Choroid plexus epithelial cell (primary cell): ENCODE data around the gene ARMH2.

Experiments used
- DNase-seq: peaks from one replicate; pipeline ENCODE4 v3.0.0-alpha.2; 2010; ENCODE audit warnings: low read depth
- H3K4me3 ChIP-seq: 2 replicates; pipeline ENCODE4 v1.5.1; 2011; ENCODE audit warnings: low read depth, mild to moderate bottlenecking, control low read depth, low read length, moderate library complexity
- TF ChIP-seq, protein P1 (sequence below): conservative IDR thresholded peaks from 2 replicates; pipeline ENCODE4 v1.5.1; 2011; ENCODE audit warnings: low read depth, mild to moderate bottlenecking, control low read depth, inconsistent platforms, low read length, moderate library complexity

ARMH2 gene

DNA sequence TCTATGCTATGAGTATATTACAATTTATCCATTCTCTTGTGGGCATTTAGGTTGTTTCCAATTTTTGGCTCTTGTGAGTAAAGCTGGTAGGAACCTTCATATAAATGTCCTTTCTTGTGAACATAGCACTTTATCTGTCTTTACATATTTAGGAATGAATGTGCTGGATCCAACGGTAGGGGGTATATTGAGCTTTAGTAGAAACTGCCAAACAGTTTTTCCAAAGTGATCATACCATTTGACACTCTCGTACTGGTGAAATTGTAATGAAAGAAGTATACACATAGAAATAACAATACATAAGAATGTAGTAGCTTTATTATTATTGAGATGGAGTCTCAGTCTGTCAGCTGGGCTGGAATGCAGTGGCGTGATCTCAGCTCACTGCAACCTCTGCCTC, 30.9 kb upstream of the ARMH2 start:
- TF ChIP-seq, protein P1, sequence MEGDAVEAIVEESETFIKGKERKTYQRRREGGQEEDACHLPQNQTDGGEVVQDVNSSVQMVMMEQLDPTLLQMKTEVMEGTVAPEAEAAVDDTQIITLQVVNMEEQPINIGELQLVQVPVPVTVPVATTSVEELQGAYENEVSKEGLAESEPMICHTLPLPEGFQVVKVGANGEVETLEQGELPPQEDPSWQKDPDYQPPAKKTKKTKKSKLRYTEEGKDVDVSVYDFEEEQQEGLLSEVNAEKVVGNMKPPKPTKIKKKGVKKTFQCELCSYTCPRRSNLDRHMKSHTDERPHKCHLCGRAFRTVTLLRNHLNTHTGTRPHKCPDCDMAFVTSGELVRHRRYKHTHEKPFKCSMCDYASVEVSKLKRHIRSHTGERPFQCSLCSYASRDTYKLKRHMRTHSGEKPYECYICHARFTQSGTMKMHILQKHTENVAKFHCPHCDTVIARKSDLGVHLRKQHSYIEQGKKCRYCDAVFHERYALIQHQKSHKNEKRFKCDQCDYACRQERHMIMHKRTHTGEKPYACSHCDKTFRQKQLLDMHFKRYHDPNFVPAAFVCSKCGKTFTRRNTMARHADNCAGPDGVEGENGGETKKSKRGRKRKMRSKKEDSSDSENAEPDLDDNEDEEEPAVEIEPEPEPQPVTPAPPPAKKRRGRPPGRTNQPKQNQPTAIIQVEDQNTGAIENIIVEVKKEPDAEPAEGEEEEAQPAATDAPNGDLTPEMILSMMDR = no peak
- DNase-seq = no peak
- no peak overlapping the region for H3K4me3 ChIP-seq

DNA sequence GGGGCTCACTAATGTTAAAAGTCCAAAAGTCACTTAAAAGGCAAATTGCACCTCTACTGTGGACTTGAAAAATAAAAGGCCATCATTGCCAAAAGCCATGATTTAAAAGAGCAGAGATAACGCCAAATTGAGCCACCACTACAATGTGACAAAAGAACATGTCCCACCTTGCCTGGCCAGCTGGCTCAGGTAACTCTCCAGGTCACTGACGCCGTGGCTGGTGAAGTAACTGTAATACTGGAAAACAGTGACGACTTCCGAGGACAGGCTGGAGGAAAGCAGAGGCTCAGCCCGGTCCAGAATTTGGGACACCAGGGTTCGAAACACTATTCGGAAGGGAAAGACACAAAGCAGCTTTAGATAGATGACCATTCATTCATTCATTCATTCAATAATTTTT, 29.3 kb upstream of the ARMH2 start:
- TF ChIP-seq, protein P1 = no peak
- no peak for DNase-seq
- H3K4me3 ChIP-seq = no peak overlapping the region

DNA sequence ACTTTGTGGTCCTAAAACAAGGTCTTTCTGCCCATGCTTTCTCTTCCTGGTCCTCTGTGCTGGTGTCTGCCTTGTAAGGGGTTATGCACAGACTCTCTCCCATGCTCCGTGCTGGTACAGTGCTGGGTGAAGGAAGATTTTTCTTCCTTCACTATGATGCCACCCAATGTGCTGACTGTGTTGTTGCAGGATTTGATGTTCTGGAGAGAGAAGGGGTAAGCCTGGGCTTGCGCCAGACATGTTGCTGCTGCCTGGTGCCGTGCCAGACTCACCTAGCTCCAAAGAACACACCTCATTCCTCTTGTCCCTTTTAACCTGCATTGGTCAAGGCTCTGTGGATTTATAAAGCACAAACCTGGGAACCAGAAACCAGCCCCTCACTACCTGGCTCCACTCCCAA, 28.4 kb upstream of the ARMH2 start:
- TF ChIP-seq, protein P1 = no peak
- DNase-seq = no peak
- no peak overlapping the region for H3K4me3 ChIP-seq

- TF ChIP-seq, protein P1 = no peak
- no peak overlapping the region for H3K4me3 ChIP-seq
- no peak for DNase-seq
Measured at GRCh38 chr6:24825130-24825630, 26.5 kb upstream of the ARMH2 start.

DNA sequence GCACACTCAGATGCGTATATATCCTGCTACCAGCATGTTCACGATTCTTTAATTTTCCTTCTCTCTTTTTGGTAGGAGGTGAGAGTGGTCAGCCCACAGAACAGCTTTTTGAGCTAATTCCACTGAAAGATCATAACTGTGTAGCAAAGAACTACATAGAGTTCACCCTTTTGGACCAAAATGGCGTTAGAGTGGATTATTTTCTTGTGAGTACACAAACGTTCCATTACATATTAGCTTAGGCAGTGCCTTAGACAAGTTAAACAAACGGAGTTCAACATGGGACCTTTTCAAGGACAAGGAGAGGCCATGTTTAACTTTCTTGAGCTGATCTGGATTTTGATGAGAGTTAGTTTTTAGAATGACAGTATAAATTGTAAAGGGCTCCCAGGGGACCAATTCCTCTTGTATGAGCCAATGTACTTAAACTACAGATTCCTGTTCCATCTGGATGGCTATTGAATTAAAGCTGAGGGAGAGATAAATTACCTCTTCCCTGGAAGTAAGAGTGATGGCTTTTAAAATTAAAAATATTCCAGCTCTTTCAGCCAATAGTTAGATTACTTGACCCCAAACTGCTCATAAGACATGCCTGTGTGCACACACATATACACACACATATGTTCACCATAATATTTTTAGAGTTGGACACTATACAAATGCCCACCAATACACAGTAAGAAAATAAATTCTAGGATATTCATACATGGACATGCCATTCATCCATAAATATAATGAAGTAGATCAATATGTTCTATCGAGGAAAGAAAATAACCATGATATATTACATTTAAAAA, 25.6 kb upstream of the ARMH2 start:
- DNase-seq = peak; percentile 18
- no peak overlapping the region for H3K4me3 ChIP-seq
- TF ChIP-seq, protein P1 = no peak

- no peak overlapping the region for H3K4me3 ChIP-seq
- TF ChIP-seq, protein P1 = no peak
- DNase-seq = no peak
Measured at GRCh38 chr6:24823185-24823584, 24.5 kb upstream of the ARMH2 start.

DNA sequence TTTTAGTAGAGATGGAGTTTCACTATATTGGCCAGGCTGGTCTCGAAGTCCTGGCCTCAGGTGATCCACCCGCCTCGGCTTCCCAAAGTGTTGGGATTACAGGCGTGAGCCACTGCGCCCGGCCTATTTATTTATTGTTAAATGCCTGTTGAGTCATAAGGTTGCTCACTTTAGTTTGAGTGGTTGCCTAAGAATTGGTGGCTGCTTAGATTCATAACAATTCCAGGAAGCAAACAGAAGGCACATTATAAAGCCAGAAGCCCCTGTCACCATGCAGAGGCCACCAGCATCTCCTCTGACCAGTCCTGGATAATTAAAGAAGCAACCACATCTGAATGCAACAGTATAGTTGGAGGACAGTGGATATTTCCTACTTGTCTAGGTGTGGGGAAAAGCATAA, 24.0 kb upstream of the ARMH2 start:
- H3K4me3 ChIP-seq = no peak overlapping the region
- TF ChIP-seq, protein P1 = no peak
- peak; percentile 55 for DNase-seq
